Colonic mucosa (tissue), 4 donors: ENCODE measurements around the gene ACKR4. TPM values are rescaled to one million over a fixed set of nuclear protein-coding genes. Genes with fewer than 3 reads are reported as not detected.

Experiments used
- DNase-seq: peaks from one replicate; pipeline ENCODE4 v3.0.0-alpha.2; 2020
- H3K27ac ChIP-seq: fragments of 200-600 bp; one replicate; pipeline ENCODE4 v1.8.0; 2021
- H3K27me3 ChIP-seq: fragments of 200-600 bp; one replicate; pipeline ENCODE4 v1.8.0; 2021
- H3K36me3 ChIP-seq: fragments of 200-600 bp; one replicate; pipeline ENCODE4 v1.8.0; 2021
- H3K4me1 ChIP-seq: fragments of 200-600 bp; one replicate; pipeline ENCODE4 v1.8.0; 2021; ENCODE audit warnings: mild to moderate bottlenecking
- H3K4me3 ChIP-seq: fragments of 200-600 bp; one replicate; pipeline ENCODE4 v1.8.0; 2021
- H3K9ac ChIP-seq, 2 donors: one replicate each; pipeline ENCODE4 v1.7.0; 2013; ENCODE audit warnings: control low read depth in 2 of 2, low read depth in 2 of 2, low read length in 2 of 2
- H3K9me3 ChIP-seq: fragments of 200-600 bp; one replicate; pipeline ENCODE4 v1.8.0; 2021
- CTCF ChIP-seq: fragments of 200-600 bp; IDR thresholded peaks from one replicate; pipeline ENCODE4 v1.8.0; 2022; ENCODE audit warnings: antibody characterized with exemption, mild to moderate bottlenecking
- intact Hi-C: fragments of 100-400 bp; cut with DNase I; formaldehyde crosslinking; loops from one replicate; pipeline ENCODE4 v1.14.1; 2022
- total RNA-seq, 2 donors: library from RNA; stranded (reverse); fragmentation: NEBNext Ultra II Directional in 1 of 2; extraction: Animal tissue kit (Norgen Biotek cat#: 25700) in 1 of 2; gene quantifications; one replicate each; pipeline ENCODE4 v1.2.1, GENCODE V29; 2021
- donor health status: healthy.
- donor health status: DM: no; HTN: no; CAD: no.
- donor health status: DM: no; HTN: no; CAD: no.

Gene ACKR4
- under 1 TPM in 1 of 2 donors, not detected in 1; 0.90 TPM for total RNA-seq

- H3K4me1 ChIP-seq, result no peaks in the 10 kb centered on the region
- no peaks in the 10 kb centered on the region for H3K9me3 ChIP-seq
- H3K36me3 ChIP-seq, result no peaks in the 10 kb centered on the region
- no peak within 1 kb of the TSS for H3K4me3 ChIP-seq
- no peaks in the 10 kb centered on the region for H3K27me3 ChIP-seq
- intact Hi-C loops, result no loop called here
- TF ChIP-seq CTCF, result no peak
- H3K9ac ChIP-seq, result no peak within 1 kb of the TSS
- DNase-seq, result no peak
- no peak within 1 kb of the TSS for H3K27ac ChIP-seq
Observed at GRCh38 chr3:132596816-132597433, at the start of gene ACKR4. ACKR4 (plus strand) TSS chr3:132597270; CDS start chr3:132600398, 3,128 bp downstream.

- Histone ChIP-seq H3K9me3 (no peaks in the 10 kb centered on the region), H3K4me3 (no peak overlapping the region), H3K36me3 (no peaks in the 10 kb centered on the region), H3K27me3 (no peaks in the 10 kb centered on the region), H3K9ac (no peak overlapping the region), H3K4me1 (no peaks in the 10 kb centered on the region), H3K27ac (no peak overlapping the region)
- no peak for TF ChIP-seq CTCF
- intact Hi-C loops, result no loop called here
- DNase-seq, result no peak
Observed at GRCh38 chr3:132549169-132549568, 47.9 kb upstream of the ACKR4 start.

DNA sequence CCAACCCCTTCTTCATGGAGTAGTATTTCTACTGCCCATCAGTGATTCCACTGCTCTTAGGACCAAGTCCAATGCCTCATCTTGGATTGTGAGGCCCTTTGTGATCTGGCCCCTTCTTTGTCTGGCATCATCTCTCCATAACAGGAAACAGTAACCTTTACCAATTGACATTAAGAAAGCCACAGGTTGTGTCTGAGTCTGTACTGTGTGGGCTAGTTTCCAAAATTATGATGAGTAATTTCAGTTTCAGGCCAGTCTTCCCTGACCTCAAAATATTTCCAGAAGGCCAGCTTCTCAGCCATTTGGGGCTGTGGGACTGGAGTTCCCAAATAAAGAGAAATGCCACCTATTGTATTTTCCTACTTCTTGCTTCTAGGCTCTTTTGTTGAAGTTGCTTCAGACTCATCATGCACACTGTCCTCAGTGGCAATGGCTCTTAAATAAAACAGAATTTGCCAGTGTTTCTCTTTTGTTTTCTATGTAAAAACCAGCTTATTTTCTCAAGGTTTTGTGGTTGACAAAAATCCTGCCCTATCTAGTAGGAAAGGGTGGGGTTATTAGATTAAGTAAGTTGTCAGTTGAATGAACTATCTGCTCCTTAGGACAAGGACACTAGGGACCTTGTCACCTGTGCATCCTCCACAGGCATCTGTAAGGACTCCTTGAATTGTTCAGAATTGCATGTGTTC lies 47.0 kb upstream of the ACKR4 start:
- Histone ChIP-seq H3K4me1 (no peaks in the 10 kb centered on the region), H3K4me3 (no peak overlapping the region), H3K9ac (no peak overlapping the region), H3K36me3 (no peaks in the 10 kb centered on the region), H3K9me3 (no peaks in the 10 kb centered on the region), H3K27ac (no peak overlapping the region), H3K27me3 (no peaks in the 10 kb centered on the region)
- intact Hi-C loops, result no loop called here
- TF ChIP-seq CTCF, result no peak
- DNase-seq, result no peak

DNA sequence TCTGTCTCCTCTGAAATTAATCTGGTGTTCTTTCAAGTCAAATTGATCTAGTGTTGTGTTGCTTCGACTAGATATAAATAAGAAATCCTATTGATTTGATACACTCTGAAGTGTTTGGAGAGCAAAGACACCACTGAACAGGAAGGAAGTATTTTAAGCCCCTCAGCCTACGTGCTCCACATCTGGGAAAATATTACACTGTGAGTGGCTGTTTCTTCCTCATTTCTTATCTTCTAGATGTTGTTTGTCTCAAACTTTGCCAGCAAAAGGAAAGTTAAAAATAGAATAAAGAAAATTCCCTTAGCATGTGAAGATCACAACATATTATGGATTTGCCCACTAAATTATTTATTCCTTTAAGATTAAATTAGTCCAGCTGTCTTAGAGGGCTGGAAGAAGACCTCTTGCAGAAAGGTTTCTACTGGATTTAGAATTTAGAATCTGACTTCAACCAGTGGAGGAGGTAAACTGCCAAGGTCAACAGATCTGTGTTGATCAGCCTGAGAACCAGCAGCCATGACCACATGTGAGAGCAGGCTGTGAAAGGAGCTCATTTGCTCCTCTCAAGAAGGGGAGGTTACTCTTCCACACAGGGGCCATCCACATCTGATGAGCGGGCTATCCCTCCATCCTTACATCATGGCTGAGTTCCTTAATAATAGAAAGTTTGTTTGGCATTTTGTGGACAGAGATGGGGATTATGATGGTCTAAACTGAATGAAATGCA lies 46.3 kb upstream of the ACKR4 start:
- no peak for DNase-seq
- H3K9me3 ChIP-seq, result no peaks in the 10 kb centered on the region
- intact Hi-C loops, result no loop called here
- no peak overlapping the region for H3K4me3 ChIP-seq
- H3K9ac ChIP-seq, result no peak overlapping the region
- no peaks in the 10 kb centered on the region for H3K36me3 ChIP-seq
- TF ChIP-seq CTCF, result no peak
- H3K27ac ChIP-seq, result no peak overlapping the region
- H3K27me3 ChIP-seq, result no peaks in the 10 kb centered on the region
- H3K4me1 ChIP-seq, result no peaks in the 10 kb centered on the region

- Histone ChIP-seq H3K27ac (no peak overlapping the region), H3K4me1 (no peaks in the 10 kb centered on the region), H3K27me3 (no peaks in the 10 kb centered on the region), H3K9me3 (no peaks in the 10 kb centered on the region), H3K36me3 (no peaks in the 10 kb centered on the region), H3K9ac (no peak overlapping the region), H3K4me3 (no peak overlapping the region)
- TF ChIP-seq CTCF, result no peak
- DNase-seq, result no peak
- intact Hi-C loops, result no loop called here
Observed at GRCh38 chr3:132553826-132554225, 43.2 kb upstream of the ACKR4 start.
